Ovary (tissue), 9 donors: ENCODE measurements around the gene LIPK. TPM values are rescaled to one million over a fixed set of nuclear protein-coding genes. Genes with fewer than 3 reads are reported as not detected.

Source experiments
- DNase-seq, 5 donors: peaks; one replicate each; pipeline ENCODE4 v3.0.0-alpha.2; 2019 to 2020
- H3K27ac ChIP-seq, 2 donors: fragments of 200-600 bp; one replicate each; pipeline versions ENCODE4 v1.5.1 to v1.8.0; 2019 to 2022
- H3K27me3 ChIP-seq: fragments of 200-600 bp; one replicate; pipeline ENCODE4 v1.8.0; 2022
- H3K36me3 ChIP-seq: fragments of 200-600 bp; sonication (generic); one replicate; pipeline ENCODE4 v1.5.1; 2019
- H3K4me1 ChIP-seq: one replicate; pipeline ENCODE4 v1.8.1; 2013; ENCODE audit warnings: mild to moderate bottlenecking, moderate library complexity; ENCODE audit not compliant: insufficient read depth
- H3K4me3 ChIP-seq: fragments of 200-600 bp; sonication (generic); one replicate; pipeline ENCODE4 v1.5.1; 2017
- H3K9me3 ChIP-seq, 2 donors: fragments of 200-600 bp in 1 of 2; sonication (generic) in 1 of 2; one replicate each; pipeline versions ENCODE4 v1.5.1 to v1.8.1; 2013 to 2019; ENCODE audit warnings: mild to moderate bottlenecking in 1 of 2, moderate library complexity in 1 of 2
- EP300 ChIP-seq: sonication (generic); formaldehyde crosslinking; IDR thresholded peaks from one replicate; pipeline ENCODE4 v1.6.1; 2017; ENCODE audit warnings: antibody characterized with exemption
- POLR2A ChIP-seq: fragments of 450-650 bp; IDR thresholded peaks from one replicate; pipeline ENCODE4 v1.6.1; 2017; ENCODE audit warnings: antibody characterized with exemption, mild to moderate bottlenecking, moderate library complexity
- WGBS, 3 donors: extraction: QIAGEN DNeasy Blood & Tissue Kit in 1 of 3; methylation state at CpG; one replicate each; pipeline versions ENCODE4 v1.1.5 to v1.1.7; 2013 to 2017; 5-methylcytosine and 5-hydroxymethylcytosine counted together
- intact Hi-C, 4 donors: fragments of 100-400 bp; cut with DNase I; formaldehyde crosslinking; loops; one replicate each; pipeline versions ENCODE4 v1.11.0 to v1.15.1; 2022 to 2023
- polyA plus RNA-seq, 2 donors: library from polyadenylated mRNA; stranded (reverse); fragments of 200-250 nt in 1 of 2; fragments of 350-450 nt in 1 of 2; fragmentation: Illumina TruSeq in 1 of 2; extraction: RNeasy Lipid Tissue Mini Kit (QIAGEN cat#74804) in 1 of 2; gene quantifications; one replicate each; pipeline ENCODE4 v1.2.3, GENCODE V29; 2013 to 2014
- total RNA-seq, 7 donors: library from RNA; depleted of rRNA in 2 of 7; stranded (reverse); fragments of >200 nt in 2 of 7; fragmentation: NEBNext Ultra II Directional in 3 of 7; extraction: Animal tissue kit (Norgen Biotek cat#: 25700) in 3 of 7; gene quantifications; one replicate each; pipeline versions ENCODE4 v1.1.0 to v1.2.4, GENCODE V29; 2016 to 2023
- TF ChIP-seq, protein P1 (sequence below), 3 donors: fragments of 450-650 bp in 2 of 3; fragments of 200-600 bp in 1 of 3; IDR thresholded peaks; one replicate each; pipeline versions ENCODE4 v1.5.1 to v1.8.0; 2016 to 2022; ENCODE audit warnings: antibody characterized with exemption in 3 of 3, mild to moderate bottlenecking in 1 of 3
- donor health status: DM: no; HTN: no; CAD: no; lungs with moderate emphysema.
- donor health status: DM: no; HTN: no; CAD: no.
- donor health status: Bipolar disorder and iron deficiency.
- donor health status: DM: yes; HTN: yes; CAD: no.
- donor health status: DM: no; HTN: no; CAD: no.
- donor health status: DM: yes; HTN: yes; CAD: no.

LIPK gene
- total and polyA plus RNA-seq, 9 donors, result not detected

DNA sequence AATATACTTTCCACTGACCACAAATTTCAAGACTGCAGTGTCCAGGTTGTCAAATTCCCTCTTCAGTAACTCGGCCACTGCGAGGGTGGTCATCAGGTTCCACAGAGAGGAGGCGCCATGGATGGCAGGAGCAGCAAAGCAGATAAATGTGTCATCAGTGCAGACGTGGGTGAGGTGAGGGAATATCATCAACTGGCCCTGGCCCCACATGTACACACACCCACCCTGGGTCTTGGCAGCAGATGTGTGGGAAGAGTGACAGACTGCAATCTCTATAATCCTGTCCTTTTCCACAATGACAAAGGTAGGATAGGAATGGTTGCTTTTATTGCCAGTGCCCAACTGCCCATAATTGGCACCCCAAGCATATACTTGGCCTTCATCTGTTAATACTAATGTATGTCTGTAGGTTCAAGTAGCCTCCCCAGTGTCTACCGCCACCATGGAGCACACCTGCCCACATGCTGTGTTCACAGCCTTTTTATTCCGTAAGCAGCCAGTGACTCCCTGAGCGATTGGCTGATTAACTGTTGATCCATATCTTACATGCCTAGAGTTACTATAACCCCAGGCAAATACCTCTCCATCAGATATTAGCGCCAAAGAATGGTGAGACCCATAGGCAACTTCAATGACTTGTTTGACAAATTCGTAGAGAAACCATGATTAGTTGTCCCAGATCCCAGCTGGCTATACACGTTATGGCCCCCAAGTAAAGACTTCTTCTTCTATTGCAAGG is 80.2 kb downstream of the LIPK start:
- intact Hi-C loops, result no loop called here
- Histone ChIP-seq H3K4me3 (no peak overlapping the region), H3K36me3 (no peaks in the 10 kb centered on the region), H3K4me1 (no peaks in the 10 kb centered on the region), H3K9me3 (no peaks in the 10 kb centered on the region), H3K27me3 (no peaks in the 10 kb centered on the region), H3K27ac (no peak overlapping the region)
- WGBS, 3 donors, result 86 to 90% (median 88%) methylated on average over 10 of the region's 10 CpGs
- no peak for TF ChIP-seq POLR2A
- TF ChIP-seq EP300, result no peak
- TF ChIP-seq, protein P1, sequence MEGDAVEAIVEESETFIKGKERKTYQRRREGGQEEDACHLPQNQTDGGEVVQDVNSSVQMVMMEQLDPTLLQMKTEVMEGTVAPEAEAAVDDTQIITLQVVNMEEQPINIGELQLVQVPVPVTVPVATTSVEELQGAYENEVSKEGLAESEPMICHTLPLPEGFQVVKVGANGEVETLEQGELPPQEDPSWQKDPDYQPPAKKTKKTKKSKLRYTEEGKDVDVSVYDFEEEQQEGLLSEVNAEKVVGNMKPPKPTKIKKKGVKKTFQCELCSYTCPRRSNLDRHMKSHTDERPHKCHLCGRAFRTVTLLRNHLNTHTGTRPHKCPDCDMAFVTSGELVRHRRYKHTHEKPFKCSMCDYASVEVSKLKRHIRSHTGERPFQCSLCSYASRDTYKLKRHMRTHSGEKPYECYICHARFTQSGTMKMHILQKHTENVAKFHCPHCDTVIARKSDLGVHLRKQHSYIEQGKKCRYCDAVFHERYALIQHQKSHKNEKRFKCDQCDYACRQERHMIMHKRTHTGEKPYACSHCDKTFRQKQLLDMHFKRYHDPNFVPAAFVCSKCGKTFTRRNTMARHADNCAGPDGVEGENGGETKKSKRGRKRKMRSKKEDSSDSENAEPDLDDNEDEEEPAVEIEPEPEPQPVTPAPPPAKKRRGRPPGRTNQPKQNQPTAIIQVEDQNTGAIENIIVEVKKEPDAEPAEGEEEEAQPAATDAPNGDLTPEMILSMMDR (IDR thresholded peaks at IDR 0.05), result no peak
- DNase-seq, result no peak

DNA sequence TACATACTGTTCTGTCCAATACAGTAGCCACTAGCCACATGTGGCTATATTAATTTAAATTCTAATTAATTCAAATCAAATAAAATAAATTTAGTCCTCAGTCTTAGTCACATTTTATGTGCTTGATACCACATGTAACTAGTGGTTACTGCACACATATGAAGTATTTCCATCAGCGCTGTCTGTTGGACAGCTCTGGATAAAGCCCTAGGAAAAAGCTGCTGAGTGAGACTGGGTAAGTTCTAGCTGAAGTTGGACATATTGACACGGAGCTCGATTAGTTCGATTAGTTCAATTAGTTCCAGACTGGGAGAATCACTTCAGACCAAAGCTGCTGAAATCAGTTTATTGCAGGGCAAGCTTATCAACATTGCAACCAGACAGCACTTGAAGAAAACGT is 81.4 kb downstream of the LIPK start:
- intact Hi-C loops, result no loop called here
- Histone ChIP-seq H3K27me3 (no peaks in the 10 kb centered on the region), H3K9me3 (no peaks in the 10 kb centered on the region), H3K4me1 (no peaks in the 10 kb centered on the region), H3K27ac (no peak overlapping the region), H3K36me3 (no peaks in the 10 kb centered on the region), H3K4me3 (no peak overlapping the region)
- WGBS, 3 donors, result 74 to 84% (median 77%) methylated on average over 5 of the region's 5 CpGs
- DNase-seq, result no peak
- TF ChIP-seq, protein P1 (IDR thresholded peaks at IDR 0.05), result no peak
- no peak for TF ChIP-seq EP300
- TF ChIP-seq POLR2A, result no peak

DNA sequence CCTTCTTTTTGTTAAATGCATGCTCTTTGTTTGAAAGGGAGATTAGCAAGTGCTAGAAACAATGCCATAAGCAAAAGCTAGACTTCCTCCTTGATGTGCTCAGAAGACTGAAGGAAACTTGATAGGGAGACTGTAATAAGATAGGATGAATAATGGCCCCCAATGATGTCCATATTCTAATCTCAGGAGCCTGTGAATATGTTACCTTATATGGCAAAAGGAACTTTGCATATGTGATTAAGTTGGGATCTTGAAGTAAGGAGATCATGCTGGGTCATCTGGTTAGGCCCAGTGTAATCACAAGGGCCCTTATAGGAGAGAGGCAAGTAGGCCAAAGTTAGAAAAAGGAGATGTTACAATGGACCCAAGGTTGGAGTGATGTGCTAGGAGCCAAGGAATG is 82.9 kb downstream of the LIPK start:
- no peak for DNase-seq
- no peaks in the 10 kb centered on the region for H3K27me3 ChIP-seq
- TF ChIP-seq, protein P1 (IDR thresholded peaks at IDR 0.05), result no peak
- H3K4me1 ChIP-seq, result no peaks in the 10 kb centered on the region
- H3K4me3 ChIP-seq, result no peak overlapping the region
- H3K9me3 ChIP-seq, result no peaks in the 10 kb centered on the region
- intact Hi-C loops, result no loop called here
- no peak overlapping the region for H3K27ac ChIP-seq
- H3K36me3 ChIP-seq, result no peaks in the 10 kb centered on the region

DNA sequence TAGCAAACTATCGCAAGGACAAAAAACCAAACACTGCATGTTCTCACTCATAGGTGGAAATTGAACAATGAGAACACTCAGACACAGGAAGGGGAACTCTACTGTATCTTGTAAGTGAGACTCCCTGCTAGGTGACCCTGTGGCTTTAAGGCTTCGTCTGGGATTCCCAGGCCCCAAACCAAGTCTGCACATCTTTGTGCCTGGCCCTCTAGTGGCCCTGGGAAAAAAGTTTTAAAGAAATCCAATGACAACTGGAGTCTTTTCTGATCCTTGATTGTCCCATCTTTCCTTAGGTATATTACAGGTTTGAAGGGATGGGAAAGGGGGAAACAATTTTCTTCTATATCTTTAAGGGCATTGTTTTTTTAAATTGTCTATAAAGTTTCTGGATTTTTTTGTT is 85.9 kb downstream of the LIPK start:
- intact Hi-C loops, result no loop called here
- Histone ChIP-seq H3K27ac (no peak overlapping the region), H3K9me3 (no peaks in the 10 kb centered on the region), H3K4me1 (no peaks in the 10 kb centered on the region), H3K27me3 (no peaks in the 10 kb centered on the region), H3K4me3 (no peak overlapping the region), H3K36me3 (no peaks in the 10 kb centered on the region)
- 53 to 62% (median 58%) methylated on average over 2 of the region's 2 CpGs for WGBS, 3 donors
- TF ChIP-seq EP300 (no peak), POLR2A (no peak)
- TF ChIP-seq, protein P1 (IDR thresholded peaks at IDR 0.05), result no peak
- DNase-seq, result no peak
